Ramos (cell line): ENCODE measurements around the gene ARHGAP35.

Source experiments
- in situ Hi-C: fragments of 300-500 bp; cut with MboI; formaldehyde crosslinking; loops from one replicate; pipeline ENCODE4 v1.14.3; 2022; ENCODE audit warnings: low sequenced_read_pairs; ENCODE audit not compliant: unreplicated experiment

Gene ARHGAP35

DNA sequence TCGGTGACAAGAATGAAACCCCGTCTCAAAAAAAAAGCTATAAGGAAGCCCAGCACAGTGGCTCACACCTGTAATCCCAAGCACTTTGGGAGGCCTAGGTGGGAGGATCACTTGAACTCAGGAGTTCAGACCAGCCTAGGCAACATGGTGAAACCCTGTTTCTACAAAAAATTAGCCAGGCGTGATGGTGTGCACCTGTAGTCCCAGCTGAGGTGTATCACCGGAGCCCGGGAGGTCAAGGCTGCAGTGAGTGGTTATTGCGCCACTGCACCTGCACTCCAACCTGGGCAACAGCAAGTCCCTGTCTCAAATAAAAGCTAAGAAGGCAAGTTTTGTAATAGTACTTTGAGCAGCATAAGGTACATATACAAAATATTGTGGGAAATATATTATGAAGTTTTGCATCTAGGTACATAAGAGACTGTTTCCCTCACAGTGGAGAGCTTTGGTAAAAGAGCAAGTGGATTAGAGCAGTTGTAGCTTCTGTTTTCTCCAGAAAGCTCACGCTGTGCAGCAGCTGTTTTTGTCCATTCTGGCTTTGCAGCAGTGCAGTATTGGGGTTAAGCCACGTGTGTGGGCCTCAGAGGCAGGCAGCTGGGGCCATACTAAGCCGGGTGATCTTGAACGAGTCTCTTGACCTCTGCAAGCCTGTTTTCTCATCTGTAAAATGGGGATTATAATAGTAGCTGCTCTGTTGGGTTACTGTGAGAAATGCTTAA, 35.4 kb downstream of the ARHGAP35 start:
- in situ Hi-C loops: no loop called here

DNA sequence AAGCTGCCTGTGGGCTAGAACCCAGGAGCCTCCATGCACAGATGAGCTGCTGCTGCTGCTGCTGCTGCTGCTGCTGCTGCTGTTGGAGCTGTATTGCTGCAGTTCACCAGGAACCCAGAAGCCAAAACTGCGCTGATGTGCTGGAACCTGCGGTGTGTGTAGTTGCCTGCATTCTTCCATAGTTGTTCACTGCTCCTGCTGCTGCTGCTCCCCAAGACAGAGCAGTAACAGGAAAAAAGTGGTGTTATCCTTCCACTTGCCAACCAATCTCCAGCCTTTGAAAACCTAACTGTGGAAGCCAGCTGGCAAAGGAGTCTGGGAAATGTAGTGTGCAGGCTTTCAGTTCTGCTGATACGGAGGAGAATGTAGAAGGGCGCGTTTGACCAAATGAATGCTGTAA, 37.9 kb downstream of the ARHGAP35 start:
- in situ Hi-C loops: no loop called here

DNA sequence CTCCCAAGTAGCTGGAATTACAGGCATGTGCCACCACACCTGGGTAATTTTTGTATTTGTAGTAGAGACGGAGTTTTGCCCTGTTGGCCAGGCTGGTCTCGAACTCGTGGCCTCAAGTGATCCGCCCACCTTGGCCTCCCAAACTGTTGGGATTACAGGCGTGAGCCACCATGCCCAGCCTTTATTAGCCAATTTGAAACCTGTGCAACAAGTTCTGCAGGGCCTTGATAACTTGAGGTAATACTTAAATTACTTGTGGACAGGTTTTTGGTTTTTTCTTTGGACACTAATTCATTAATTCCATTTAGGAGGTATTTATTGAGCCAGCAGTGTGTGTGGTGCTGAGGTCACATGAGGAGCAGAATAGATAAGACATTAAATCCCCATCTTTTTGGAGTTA, 39.5 kb downstream of the ARHGAP35 start:
- in situ Hi-C loops: no loop called here

DNA sequence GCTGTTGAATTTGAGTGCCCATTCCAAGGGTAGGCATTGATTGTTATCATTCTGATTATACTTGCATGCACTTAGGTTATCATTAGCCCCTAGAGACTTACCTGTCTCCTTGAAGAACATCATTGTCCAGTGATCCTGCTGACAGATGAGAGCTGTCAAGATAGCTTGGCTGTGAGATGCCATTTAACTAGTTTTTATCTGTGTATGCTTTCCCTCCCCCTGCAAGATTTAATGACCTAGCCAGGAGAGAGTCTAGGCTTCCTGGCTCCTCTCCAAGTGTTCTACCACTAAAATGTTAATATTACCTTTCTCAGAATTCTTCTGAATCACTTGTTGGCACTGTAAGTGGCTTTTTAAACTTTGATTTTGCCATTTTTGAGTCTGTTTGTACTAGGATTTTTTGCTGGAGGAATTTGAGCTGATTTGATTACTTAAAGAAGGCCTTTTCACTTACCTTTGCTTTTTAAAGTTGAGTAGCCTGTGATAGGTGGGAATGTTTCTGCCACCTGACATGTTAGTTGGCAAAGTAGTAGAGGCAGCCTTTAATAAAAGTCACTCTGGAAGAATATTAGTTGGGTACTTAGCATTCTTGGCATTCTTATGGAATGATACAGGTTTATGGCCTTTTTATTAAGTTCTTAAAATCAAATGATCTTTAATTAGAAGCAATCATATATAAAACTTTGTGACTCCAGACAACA, 41.1 kb downstream of the ARHGAP35 start:
- in situ Hi-C loops: no loop called here

DNA sequence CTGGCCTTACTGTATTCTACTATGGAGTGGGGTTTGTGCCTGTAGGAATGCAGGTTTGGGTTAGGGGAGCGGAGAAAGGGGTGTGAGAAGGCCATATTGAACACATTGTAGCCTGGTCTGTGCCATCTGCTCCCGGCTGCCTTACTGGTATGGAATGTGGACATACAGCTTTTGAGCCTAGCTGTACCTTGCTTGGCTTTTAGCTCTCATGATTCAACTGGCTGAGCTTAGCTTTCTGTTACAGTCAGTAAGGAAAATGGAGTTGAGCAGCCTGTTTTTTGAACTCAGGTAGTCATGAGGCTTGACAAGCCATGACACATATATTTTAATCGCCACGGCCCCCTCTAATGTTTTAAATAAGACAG, 41.6 kb downstream of the ARHGAP35 start:
- in situ Hi-C loops: no loop called here

DNA sequence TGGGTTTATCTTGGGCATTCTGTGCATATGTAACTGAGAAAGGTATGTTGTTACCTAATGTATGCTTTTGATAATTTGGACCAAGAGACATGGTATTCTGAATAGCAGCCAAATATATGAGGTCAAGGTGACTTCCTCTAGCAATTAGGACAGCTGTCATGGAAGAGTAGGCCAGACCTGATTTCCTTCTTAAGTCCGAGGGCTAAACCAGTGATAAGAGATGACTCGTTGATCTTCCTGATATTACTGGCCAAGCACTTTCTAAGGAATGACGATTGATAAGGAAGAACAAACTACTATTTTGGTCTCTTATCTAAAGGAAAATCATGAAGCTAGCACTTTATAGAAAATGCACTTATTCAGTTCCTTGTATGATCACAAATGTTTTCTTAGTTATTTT, 42.7 kb downstream of the ARHGAP35 start:
- in situ Hi-C loops: no loop called here

DNA sequence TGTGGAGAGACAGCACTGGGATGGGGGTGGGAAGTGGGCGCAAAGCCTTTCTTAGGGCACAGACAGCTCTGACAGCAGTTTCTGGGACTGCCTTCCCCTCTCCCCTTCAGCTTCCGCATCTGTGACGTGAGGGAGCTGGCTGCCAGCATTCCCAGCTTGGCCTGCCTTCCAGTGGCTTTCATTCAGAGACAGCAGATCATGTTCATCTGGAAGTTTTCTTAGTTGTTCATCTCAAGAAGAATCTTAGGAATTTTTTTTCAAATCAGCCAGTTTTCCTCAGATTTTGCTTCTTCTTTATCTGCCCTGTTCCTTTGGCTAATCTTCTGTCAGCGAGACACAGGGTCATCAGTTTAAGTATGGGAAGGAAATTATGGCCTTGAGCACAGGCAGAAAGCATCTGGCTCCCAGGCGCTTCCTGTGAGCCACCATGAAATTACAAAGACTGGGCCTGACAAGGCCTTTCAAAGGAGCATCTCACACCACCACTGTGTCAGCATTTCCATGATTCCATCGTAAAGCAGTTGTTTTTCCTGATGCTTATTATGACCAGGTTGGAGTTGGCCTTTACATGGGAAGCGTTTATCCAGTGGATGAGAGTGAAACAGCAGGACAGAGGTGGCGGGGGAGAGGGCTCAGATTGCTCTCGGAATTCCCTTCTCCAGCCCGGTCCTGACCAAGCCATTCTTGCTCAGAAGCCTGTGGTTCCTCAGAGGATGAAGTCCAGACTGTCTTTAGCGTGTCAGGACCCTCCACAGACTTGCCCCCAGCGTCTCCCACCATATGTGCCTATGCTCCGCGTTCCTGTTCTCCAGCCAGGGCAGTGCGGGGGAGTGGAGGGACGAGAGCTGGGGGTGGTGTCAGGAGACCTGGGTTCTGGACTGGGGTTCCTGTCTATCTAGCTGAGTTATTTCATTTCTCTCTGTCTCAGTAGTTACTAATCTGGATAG, 43.6 kb downstream of the ARHGAP35 start:
- in situ Hi-C loops: no loop called here

DNA sequence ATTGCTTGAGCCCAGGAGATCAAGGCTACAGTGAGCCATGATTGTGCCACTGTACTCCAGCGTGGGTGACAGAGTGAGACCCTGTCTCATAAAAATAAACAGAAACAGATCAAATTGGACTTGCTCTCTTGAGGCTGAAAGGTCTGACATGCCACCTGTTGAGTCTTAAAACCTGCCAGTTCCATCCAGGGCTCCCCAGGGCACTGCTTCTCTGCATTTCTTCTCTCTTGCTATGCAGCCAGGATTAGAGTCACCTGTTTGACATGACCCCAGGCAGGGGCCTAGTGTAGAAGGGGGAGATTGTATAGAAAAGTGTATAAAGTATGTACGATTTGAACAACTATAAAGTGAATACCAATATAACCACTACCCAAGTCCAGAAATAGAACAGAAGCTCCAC, 45.4 kb downstream of the ARHGAP35 start:
- in situ Hi-C loops: no loop called here

DNA sequence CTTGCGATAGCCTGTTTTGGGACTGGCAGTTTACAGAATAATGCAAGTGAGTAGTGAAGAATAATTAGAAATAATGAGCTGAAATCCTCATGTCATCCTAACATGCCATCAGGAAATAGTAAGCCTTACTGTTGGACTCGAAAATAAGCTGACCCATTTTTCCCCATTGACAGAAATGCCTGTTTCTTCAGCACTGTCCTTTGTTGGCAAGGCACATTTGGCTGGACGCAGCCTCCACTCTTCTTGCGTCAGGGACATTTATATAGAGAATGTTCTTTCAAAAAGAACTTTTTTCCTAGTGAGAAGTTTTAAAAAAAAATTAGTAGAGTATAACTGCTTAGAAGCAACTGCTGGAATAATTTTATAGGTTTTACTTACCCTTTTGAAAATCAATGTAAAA, 47.1 kb downstream of the ARHGAP35 start:
- in situ Hi-C loops: no loop called here

DNA sequence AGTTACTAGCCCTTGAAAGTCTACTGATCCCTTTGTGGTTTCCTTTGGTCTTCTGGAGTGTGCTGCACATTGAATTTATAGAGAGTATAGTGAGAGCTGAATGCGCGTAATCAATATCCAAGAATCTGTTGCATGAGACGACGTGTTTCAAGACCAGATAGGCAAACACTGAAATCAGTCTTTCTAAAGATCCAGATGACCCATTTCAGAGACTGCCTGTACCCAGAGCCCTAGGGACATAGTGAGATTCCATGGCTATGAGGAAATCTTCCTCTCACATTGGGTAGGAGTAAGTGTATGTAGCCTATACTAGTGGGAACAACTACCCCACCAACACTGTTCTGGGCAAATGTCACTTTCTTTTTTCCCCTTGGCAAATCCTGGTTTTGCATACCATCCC, 48.6 kb downstream of the ARHGAP35 start:
- in situ Hi-C loops: no loop called here
